Raji (cell line): ENCODE results near the gene TADA2A.

ENCODE experiments used
- POLR2A ChIP-seq: IDR thresholded peaks from 2 replicates; pipeline ENCODE4 v1.6.1; 2011; ENCODE audit warnings: low read depth, low read length, control low read depth; ENCODE audit not compliant: insufficient read depth

TADA2A gene

GRCh38 chr17:37479025-37479424 is 72.3 kb downstream of the TADA2A start:
- TF ChIP-seq POLR2A: no peak

- no peak for TF ChIP-seq POLR2A
These were observed 73.7 kb downstream of the TADA2A start for GRCh38 chr17:37480427-37480826.

- TF ChIP-seq POLR2A: no peak
These were observed 74.4 kb downstream of the TADA2A start for GRCh38 chr17:37481001-37481665.

- no peak for TF ChIP-seq POLR2A
These were observed 76.8 kb downstream of the TADA2A start for GRCh38 chr17:37483311-37484039.

GRCh38 chr17:37485938-37486570 is 79.4 kb downstream of the TADA2A start:
- TF ChIP-seq POLR2A: no peak

- no peak for TF ChIP-seq POLR2A
These were observed 81.4 kb downstream of the TADA2A start for GRCh38 chr17:37488009-37488604.

- peak; percentile 71 for TF ChIP-seq POLR2A
These were observed 82.0 kb downstream of the TADA2A start for GRCh38 chr17:37488607-37489196.

GRCh38 chr17:37489197-37490001 is 82.7 kb downstream of the TADA2A start, which contains the start of gene DUSP14:
DUSP14 (plus strand) TSS chr17:37489891; CDS start chr17:37512273, 22,382 bp downstream.
- TF ChIP-seq POLR2A: peak; percentile 89

GRCh38 chr17:37490022-37490587 is 83.4 kb downstream of the TADA2A start:
- TF ChIP-seq POLR2A: no peak

GRCh38 chr17:37490638-37491614 is 84.2 kb downstream of the TADA2A start:
- no peak for TF ChIP-seq POLR2A

- no peak for TF ChIP-seq POLR2A
These were observed 85.5 kb downstream of the TADA2A start for GRCh38 chr17:37492167-37492566.

GRCh38 chr17:37493249-37494027 is 86.8 kb downstream of the TADA2A start:
- TF ChIP-seq POLR2A: no peak
